RWPE2 (cell line): ENCODE measurements around the gene GRID2.
A peak's percentile ranks its signal among the peaks of the same experiment; 100 is the strongest.

Experiments used
- ATAC-seq: fragments of 200-7000 bp; cut with Tn5 transposase; 3 replicates; pipeline ENCODE4 v1.9.1; 2021; ENCODE audit warnings: low read depth
- DNase-seq: peaks from one replicate; pipeline ENCODE4 v3.0.0-alpha.2; 2020; ENCODE audit warnings: low spot score
- H3K27ac ChIP-seq: fragments of 450-650 bp; 2 replicates; pipeline ENCODE4 v1.5.1; 2017; ENCODE audit warnings: mild to moderate bottlenecking; ENCODE audit not compliant: poor library complexity, severe bottlenecking
- H3K27me3 ChIP-seq: fragments of 250-450 bp; sonication (Bioruptor Pico); 2 replicates; pipeline ENCODE4 v1.5.1; 2021; ENCODE audit warnings: mild to moderate bottlenecking, moderate library complexity; ENCODE audit not compliant: insufficient read depth, poor library complexity, severe bottlenecking
- H3K36me3 ChIP-seq: fragments of 250-450 bp; sonication (Bioruptor Pico); 2 replicates; pipeline ENCODE4 v1.5.1; 2020; ENCODE audit warnings: low read depth, mild to moderate bottlenecking, moderate library complexity
- H3K4me1 ChIP-seq: fragments of 250-450 bp; sonication (Bioruptor Pico); 2 replicates; pipeline ENCODE4 v1.5.1; 2021; ENCODE audit warnings: mild to moderate bottlenecking, moderate library complexity; ENCODE audit not compliant: insufficient read depth, poor library complexity, severe bottlenecking
- H3K4me3 ChIP-seq: fragments of 250-450 bp; sonication (Bioruptor Pico); 2 replicates; pipeline ENCODE4 v1.5.1; 2021; ENCODE audit warnings: mild to moderate bottlenecking, moderate library complexity; ENCODE audit not compliant: severe bottlenecking
- H3K9me3 ChIP-seq: fragments of 250-450 bp; sonication (Bioruptor Pico); 2 replicates; pipeline ENCODE4 v1.5.1; 2021; ENCODE audit warnings: mild to moderate bottlenecking, moderate library complexity; ENCODE audit not compliant: severe bottlenecking
- TF ChIP-seq, protein P1 (sequence below): fragments of 450-650 bp; IDR thresholded peaks from one replicate; pipeline ENCODE4 v1.5.1; 2017; ENCODE audit warnings: mild to moderate bottlenecking, moderate library complexity; ENCODE audit not compliant: poor library complexity, severe bottlenecking

GRID2 gene

DNA sequence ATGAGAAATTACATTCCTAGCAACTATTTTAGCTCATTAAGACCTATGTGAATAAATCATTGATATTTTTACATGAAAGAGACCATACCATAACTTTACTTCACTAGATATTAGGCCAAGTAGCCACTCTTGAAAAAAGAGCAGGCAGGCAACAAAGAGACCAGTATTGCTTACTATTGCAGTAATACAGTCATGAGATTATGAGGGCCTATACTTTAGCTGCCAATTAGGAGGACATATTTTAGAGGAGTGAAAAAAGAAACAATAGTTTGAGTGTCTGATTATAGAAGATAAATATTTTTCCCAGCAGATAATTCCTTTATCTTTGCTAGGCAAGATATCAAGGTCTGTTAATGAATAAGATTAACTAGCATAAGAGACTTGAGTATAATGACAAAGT lies 739.0 kb downstream of the GRID2 start:
- no peaks in the 10 kb centered on the region for H3K36me3 ChIP-seq
- H3K4me3 ChIP-seq: no peak overlapping the region
- TF ChIP-seq, protein P1, sequence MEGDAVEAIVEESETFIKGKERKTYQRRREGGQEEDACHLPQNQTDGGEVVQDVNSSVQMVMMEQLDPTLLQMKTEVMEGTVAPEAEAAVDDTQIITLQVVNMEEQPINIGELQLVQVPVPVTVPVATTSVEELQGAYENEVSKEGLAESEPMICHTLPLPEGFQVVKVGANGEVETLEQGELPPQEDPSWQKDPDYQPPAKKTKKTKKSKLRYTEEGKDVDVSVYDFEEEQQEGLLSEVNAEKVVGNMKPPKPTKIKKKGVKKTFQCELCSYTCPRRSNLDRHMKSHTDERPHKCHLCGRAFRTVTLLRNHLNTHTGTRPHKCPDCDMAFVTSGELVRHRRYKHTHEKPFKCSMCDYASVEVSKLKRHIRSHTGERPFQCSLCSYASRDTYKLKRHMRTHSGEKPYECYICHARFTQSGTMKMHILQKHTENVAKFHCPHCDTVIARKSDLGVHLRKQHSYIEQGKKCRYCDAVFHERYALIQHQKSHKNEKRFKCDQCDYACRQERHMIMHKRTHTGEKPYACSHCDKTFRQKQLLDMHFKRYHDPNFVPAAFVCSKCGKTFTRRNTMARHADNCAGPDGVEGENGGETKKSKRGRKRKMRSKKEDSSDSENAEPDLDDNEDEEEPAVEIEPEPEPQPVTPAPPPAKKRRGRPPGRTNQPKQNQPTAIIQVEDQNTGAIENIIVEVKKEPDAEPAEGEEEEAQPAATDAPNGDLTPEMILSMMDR: no peak
- ATAC-seq (no peak), DNase-seq (no peak)
- no peaks in the 10 kb centered on the region for H3K27me3 ChIP-seq
- no peak overlapping the region for H3K27ac ChIP-seq
- H3K4me1 ChIP-seq: no peaks in the 10 kb centered on the region
- no peaks in the 10 kb centered on the region for H3K9me3 ChIP-seq

DNA sequence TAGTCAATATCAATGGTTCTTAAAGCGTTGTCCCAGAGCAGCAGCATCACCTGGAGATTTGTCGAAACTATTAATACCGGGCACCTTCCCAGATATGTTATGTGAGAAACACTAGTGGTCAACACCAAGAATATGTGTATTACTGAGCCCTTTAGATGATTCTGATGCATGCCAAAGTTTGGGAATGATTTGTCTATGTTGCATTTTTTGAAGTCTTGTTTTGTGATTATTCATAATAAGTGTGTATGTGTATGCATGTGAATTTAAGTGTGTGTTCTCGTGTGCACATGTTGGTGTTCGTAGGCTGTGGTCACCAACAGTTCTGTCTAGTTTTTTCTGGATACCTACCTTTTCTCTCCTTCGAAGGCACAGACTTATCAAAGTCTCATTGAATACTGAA lies 749.4 kb downstream of the GRID2 start:
- H3K9me3 ChIP-seq: no peaks in the 10 kb centered on the region

DNA sequence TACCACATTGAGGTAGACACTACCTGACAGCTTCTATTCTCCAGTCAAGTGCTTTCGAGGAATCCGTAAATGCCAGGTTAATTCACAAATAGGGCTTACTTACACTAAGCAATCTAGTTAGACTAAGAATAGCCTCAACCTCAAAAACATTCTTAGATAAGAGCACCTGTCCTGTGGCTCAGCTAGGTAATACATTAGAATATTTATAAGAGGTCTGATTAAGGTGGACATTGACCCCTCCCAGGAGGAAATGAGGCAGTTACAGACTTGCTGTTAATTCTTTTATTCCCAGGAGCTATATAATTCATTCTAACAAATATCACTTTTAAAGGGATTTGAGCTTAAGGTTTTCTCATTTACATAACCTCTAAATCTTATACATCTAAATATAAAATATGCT lies 758.1 kb downstream of the GRID2 start:
- ATAC-seq (no peak), DNase-seq (no peak)
- Histone ChIP-seq H3K9me3 (no peaks in the 10 kb centered on the region), H3K27me3 (no peaks in the 10 kb centered on the region), H3K4me1 (peaks cover 3% of the 10 kb centered on the region), H3K27ac (no peak overlapping the region), H3K36me3 (no peaks in the 10 kb centered on the region), H3K4me3 (no peak overlapping the region)
- TF ChIP-seq, protein P1: no peak

More for the DNA sequence above, 749.4 kb downstream of the GRID2 start:
- Histone ChIP-seq H3K27ac (no peak overlapping the region), H3K36me3 (no peaks in the 10 kb centered on the region), H3K27me3 (no peaks in the 10 kb centered on the region), H3K4me3 (no peak overlapping the region), H3K4me1 (no peaks in the 10 kb centered on the region)
- TF ChIP-seq, protein P1: no peak
- ATAC-seq (no peak), DNase-seq (no peak)

- H3K27ac ChIP-seq: no peak overlapping the region
- peak; percentile 53; the same call in 2 of the 3 replicates for ATAC-seq
- TF ChIP-seq, protein P1: no peak
- H3K27me3 ChIP-seq: no peaks in the 10 kb centered on the region
- H3K36me3 ChIP-seq: no peaks in the 10 kb centered on the region
- H3K4me1 ChIP-seq: peaks cover 5% of the 10 kb centered on the region
- no peaks in the 10 kb centered on the region for H3K9me3 ChIP-seq
- DNase-seq: no peak
- H3K4me3 ChIP-seq: no peak overlapping the region
These were observed 759.6 kb downstream of the GRID2 start for GRCh38 chr4:93063325-93063724.

- H3K4me3 ChIP-seq: no peak overlapping the region
- no peaks in the 10 kb centered on the region for H3K36me3 ChIP-seq
- TF ChIP-seq, protein P1: no peak
- H3K9me3 ChIP-seq: no peaks in the 10 kb centered on the region
- H3K27ac ChIP-seq: no peak overlapping the region
- no peaks in the 10 kb centered on the region for H3K27me3 ChIP-seq
- H3K4me1 ChIP-seq: peaks cover 5% of the 10 kb centered on the region
- ATAC-seq: no peak
- no peak for DNase-seq
These were observed 762.0 kb downstream of the GRID2 start for GRCh38 chr4:93065790-93066189.
